Measurements from ENCODE around the gene SPEM1. TPM values are rescaled to one million over a fixed set of nuclear protein-coding genes. Genes with fewer than 3 reads are reported as not detected.

The SPEM1 gene
- total RNA-seq, 2 donors from 2014 or later: not detected

GRCh38 chr17:7441266-7441665 is 21.1 kb downstream of the SPEM1 start:
- H3K4me1 ChIP-seq: peaks cover 0 to 64% of the 10 kb centered on the region in 2 donors

DNA sequence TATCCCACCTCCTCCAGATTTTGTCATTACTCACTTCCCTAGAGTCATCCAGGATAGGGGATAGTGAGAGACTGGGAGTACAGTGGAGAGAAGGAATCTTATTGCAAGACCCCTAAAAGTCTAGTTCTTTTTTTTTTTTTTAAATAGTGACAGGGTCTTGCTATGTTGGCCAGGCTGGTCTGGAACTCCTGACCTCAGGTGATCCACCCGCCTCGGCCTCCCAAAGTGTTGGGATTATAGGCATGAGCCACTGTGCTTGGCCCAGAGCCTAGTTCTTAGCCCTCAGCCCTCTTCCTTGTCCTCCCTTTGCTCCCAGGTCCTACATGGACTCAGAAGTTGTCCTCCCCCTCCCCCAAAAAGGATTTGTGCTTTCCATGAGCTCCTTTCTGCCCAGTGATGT is 22.0 kb downstream of the SPEM1 start:
- H3K36me3 ChIP-seq: no peaks in the 10 kb centered on the region
- DNase-seq (ENCODE audit: low spot score): no peak
- H3K9me3 ChIP-seq: no peaks in the 10 kb centered on the region
- no peak for TF ChIP-seq CTCF (IDR thresholded peaks at IDR 0.05)
- peaks cover 0 to 61% of the 10 kb centered on the region in 2 donors for H3K4me1 ChIP-seq
- H3K27me3 ChIP-seq: peaks cover 0 to 9% of the 10 kb centered on the region in 2 donors
- H3K4me3 ChIP-seq: no peak overlapping the region
- H3K27ac ChIP-seq: no peak overlapping the region

More at GRCh38 chr17:7441266-7441665, 21.1 kb downstream of the SPEM1 start:
- Histone ChIP-seq H3K27me3 (peaks cover 0 to 9% of the 10 kb centered on the region in 2 donors), H3K4me3 (no peak overlapping the region), H3K36me3 (no peaks in the 10 kb centered on the region), H3K27ac (peak overlapping the region; percentile 83 to 84), H3K9me3 (no peaks in the 10 kb centered on the region)
- DNase-seq (ENCODE audit: low spot score): no peak
- TF ChIP-seq CTCF (IDR thresholded peaks at IDR 0.05): no peak

- no peaks in the 10 kb centered on the region for H3K36me3 ChIP-seq
- no peak for DNase-seq (ENCODE audit: low spot score)
- no peaks in the 10 kb centered on the region for H3K9me3 ChIP-seq
- H3K4me3 ChIP-seq: no peak overlapping the region
- H3K4me1 ChIP-seq: peaks cover 0 to 45% of the 10 kb centered on the region in 2 donors
- peak overlapping the region; percentile 85 to 88 for H3K27ac ChIP-seq
- no peak for TF ChIP-seq CTCF (IDR thresholded peaks at IDR 0.05)
- peaks cover 0 to 9% of the 10 kb centered on the region in 2 donors for H3K27me3 ChIP-seq
Measured at GRCh38 chr17:7443499-7444485, 23.7 kb downstream of the SPEM1 start.

DNA sequence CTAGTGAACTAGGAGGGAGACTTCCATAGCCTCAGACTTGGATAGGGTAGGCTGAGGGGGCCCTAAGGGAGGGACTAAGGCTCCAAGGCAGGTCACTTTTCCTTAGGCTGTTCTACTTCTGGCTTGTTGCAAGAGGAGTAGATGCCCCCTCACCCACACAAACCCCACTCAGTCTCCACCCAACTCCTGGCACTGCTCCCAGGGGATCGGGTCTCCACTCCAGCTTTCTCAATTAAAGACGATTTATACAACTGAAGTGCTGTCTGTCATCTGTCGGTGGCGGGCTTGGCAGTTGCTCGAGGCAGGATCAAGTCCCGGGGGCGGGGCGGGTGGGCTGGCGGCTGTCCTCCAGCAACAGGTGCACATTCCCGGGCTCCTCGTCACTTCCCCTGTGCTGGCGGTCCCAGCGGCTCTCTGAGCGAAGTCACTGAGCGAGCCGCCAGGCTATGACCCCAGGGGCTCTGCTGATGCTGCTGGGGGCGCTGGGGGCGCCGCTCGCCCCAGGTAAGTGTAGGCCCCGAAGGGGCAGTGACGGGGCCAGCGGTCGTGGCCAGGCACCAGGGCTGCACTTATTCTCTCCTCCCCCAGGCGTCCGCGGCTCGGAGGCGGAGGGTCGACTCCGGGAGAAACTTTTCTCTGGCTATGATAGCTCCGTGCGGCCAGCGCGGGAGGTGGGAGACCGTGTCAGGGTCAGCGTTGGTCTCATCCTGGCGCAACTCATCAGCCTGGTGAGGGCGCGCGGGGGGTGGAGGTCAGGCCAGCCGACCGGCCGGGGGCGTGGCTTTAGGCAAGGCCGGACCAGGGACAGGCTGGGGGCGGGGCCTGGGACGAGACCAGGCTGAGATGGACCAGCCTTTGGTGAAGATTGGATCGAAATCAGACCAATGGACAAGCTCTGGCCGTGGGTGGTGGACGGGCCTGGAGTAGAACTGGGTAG is 24.8 kb downstream of the SPEM1 start, which contains the start of gene CHRNB1:
TSS of gene CHRNB1 (plus strand) at position 380 of the 937 bp plus-strand sequence. CDS start at position 447, 67 bp downstream.
- Histone ChIP-seq H3K9me3 (no peaks in the 10 kb centered on the region), H3K4me1 (peaks cover 0 to 34% of the 10 kb centered on the region in 2 donors), H3K4me3 (peak within 1 kb of the TSS; percentile 44 to 59), H3K27ac (peak within 1 kb of the TSS; percentile 85 to 88), H3K36me3 (no peaks in the 10 kb centered on the region), H3K27me3 (peaks cover 0 to 2% of the 10 kb centered on the region in 2 donors)
- DNase-seq (ENCODE audit: low spot score): peak; percentile 76
- peak in 1 of 2 donors; percentile 34 for TF ChIP-seq CTCF (IDR thresholded peaks at IDR 0.05)

GRCh38 chr17:7445619-7445968 is 25.5 kb downstream of the SPEM1 start:
- no peak for TF ChIP-seq CTCF (IDR thresholded peaks at IDR 0.05)
- no peaks in the 10 kb centered on the region for H3K27me3 ChIP-seq

More at GRCh38 chr17:7445619-7445968, 25.5 kb downstream of the SPEM1 start:
- Histone ChIP-seq H3K27ac (peak overlapping the region; percentile 85 to 88), H3K4me3 (peak overlapping the region; percentile 44 to 59), H3K36me3 (no peaks in the 10 kb centered on the region), H3K9me3 (no peaks in the 10 kb centered on the region), H3K4me1 (peaks cover 0 to 27% of the 10 kb centered on the region in 2 donors)
- no peak for DNase-seq (ENCODE audit: low spot score)

Data from right atrium auricular region (tissue), 2 donors.